ENCODE results near the gene TNFSF12.

DNA sequence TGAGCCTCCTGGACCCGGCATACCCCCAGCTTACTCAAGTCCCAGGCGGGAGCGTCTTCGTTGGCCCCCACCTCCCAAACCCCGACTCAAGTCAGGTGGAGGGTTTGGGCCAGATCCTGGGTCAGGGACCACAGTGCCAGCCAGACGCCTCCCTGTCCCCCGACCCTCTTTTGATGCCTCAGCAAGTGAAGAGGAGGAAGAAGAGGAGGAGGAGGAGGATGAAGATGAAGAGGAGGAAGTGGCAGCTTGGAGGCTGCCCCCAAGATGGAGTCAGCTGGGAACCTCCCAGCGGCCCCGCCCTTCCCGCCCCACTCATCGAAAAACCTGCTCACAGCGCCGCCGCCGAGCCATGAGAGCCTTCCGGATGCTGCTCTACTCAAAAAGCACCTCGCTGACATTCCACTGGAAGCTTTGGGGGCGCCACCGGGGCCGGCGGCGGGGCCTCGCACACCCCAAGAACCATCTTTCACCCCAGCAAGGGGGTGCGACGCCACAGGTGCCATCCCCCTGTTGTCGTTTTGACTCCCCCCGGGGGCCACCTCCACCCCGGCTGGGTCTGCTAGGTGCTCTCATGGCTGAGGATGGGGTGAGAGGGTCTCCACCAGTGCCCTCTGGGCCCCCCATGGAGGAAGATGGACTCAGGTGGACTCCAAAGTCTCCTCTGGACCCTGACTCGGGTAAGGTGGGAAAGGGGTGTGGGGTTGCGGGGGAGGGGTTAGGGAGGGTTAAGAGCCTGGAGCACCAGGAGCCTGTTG lies 14.4 kb downstream of the TNFSF12 start:
- TF ChIP-seq MYC (IDR thresholded peaks at IDR 0.05; ENCODE audit: low read depth, low read length): no peak
- no peak for TF ChIP-seq POLR2A (IDR thresholded peaks at IDR 0.05; ENCODE audit: extremely low read depth, insufficient read length)

Data from NB4 (cell line).